HG03342 (cell line): Measurements from ENCODE around the gene CFAP100.

Experiments
- ATAC-seq: cut with Tn5 transposase; IDR thresholded peaks from one replicate; pipeline ENCODE4 v1.9.1; 2021; ENCODE audit warnings: mild to moderate bottlenecking, moderate library complexity; ENCODE audit not compliant: unreplicated experiment

CFAP100 gene

DNA sequence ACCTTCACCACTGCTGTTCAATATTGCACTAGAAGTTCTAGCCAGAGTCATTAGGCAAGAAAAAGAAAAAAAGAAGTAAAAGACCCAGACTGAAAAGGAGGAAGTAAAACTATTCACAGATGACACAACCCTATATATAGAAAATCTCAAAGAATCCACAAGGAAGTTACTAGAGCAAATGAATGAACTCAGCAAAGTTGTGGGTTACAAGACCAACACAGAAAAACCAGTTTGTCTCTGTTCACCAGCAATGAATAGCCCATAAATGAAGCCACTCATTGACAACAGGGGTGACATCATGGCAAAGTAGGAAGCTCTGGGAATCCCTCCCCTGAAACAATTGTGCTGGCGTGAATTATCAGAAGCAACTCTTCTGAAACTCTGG, 4.6 kb downstream of the CFAP100 start:
- ATAC-seq: peak; percentile 57

- no peak for ATAC-seq
Observed at GRCh38 chr3:126399756-126400155, 5.0 kb downstream of the CFAP100 start.

- no peak for ATAC-seq
Observed at GRCh38 chr3:126401611-126402160, 7.0 kb downstream of the CFAP100 start.

GRCh38 chr3:126402178-126402577, 7.5 kb downstream of the CFAP100 start:
- ATAC-seq: no peak

DNA sequence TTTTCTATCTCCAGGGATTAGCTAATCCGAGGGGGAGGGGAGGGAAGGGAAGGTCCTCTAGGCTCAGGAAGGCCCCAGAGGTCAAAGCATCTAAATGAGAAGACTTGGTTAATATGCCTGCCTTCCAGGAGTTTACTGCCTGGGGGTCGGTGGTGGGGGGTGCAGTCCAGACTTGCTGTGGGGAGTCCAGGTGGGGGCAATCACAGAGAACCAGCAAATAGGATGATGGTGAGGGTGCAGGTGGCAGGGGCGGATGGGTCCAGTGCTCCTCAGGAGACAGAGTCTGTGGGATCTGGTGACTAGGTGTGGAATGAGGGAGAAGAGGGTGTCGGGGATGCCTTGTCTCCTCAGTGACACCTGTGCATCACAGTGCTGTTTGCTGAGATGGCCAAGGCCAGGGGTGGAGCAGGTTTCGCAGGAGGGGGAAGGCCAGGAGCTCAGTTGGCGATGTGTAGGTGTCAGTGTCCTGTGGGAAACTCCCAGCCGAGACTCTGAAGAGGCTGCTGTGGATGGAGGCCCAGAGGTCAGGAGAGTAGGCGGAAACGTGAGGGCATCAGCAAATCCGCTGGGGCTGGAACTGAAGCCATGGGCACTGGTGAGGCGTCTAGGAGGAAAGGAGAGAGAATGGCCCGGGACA, 8.1 kb downstream of the CFAP100 start:
- no peak for ATAC-seq

DNA sequence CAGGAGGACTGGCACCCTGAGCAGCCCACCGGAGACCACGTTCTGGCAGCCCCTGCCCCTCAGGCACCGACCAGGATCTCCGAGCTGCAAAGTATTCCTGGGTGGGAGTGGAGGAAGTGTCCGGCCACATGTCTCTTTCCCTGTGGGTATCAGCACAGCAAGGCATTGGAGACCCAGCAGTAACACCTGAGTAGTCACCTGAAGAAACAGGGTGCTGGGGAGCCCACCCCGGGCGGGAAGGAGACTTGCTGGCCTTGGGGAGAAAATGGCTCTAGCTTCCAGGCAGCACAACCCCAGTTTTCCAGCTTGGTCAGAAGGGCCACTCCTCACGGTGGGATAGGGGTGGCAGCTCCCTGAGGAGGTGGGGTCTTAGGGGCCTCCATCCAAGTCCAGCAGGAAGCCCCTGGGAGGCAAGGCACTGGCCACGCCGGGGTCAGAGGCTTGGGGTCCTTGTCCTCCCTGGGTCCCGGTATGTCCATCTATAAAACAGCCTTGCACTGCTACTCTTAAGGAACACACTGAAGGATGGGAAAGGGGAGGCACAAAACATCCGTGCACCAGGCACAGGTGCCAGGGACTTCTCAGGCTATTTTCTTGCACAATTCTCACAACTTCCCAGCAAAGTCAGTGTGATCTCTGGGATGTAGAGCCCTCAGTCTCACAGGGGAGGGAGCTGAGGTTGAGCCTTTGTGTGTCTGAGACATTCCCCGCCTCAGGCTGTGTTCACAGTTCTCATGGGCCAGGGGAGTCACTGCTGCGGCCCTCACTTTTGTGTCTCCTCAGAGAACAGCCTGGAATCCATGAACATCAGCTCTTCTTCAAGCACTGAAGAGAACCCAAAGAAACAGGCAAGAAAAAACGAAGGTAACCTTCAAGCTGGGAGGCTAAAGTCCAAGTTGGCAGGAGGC, 11.9 kb downstream of the CFAP100 start:
- ATAC-seq: no peak

DNA sequence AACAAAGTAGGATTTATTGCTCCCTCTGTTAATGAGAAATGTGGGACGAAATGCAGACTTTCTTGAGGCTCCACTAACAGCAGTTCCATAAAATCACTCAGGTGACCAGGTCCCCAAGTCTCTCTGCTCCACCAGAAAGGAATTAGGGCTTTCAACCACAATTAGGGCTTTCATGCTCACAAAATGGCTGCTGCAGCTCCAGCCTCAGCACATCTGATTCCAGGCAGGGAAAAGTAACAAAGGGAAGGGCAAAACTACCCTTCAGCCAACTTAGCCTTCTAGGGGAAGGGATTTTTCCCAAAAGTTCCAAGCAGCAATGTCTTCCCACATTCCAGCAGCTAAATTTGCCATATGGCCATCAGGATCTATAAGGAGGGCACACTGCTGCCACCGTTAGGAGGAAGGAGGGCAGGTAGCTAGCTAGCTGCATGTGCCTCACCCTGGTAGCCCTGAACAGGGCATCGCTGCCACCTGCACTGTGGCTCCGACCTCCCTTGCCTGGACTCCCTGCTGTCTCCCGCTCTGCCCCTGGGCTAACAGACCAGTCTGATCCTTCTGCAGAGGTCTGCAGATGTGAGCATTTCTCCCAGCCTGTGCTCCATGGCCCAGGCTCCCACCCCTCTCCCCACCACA, 12.8 kb downstream of the CFAP100 start:
- no peak for ATAC-seq

GRCh38 chr3:126408099-126408498, 13.4 kb downstream of the CFAP100 start:
- no peak for ATAC-seq

GRCh38 chr3:126412841-126413692, 18.4 kb downstream of the CFAP100 start:
- no peak for ATAC-seq

DNA sequence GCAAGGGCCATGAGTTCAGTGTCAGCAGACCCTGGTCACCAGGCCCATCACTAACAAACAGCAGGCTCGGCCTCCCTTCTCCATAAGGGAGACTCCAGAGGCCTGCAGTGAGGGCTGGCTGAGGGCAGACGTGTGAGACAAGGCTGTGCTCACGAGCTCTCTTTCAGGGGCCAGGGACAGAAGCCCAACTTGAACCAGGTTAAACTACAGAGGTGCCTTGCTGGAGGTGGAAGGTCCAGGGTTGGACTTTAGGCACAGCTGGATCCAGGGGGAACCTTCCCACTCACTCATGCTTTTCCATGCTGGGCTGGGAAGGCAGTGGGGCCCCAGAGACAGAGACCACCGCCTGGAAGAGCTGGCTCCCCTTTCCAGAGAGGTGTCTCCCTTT, 19.0 kb downstream of the CFAP100 start:
- no peak for ATAC-seq

DNA sequence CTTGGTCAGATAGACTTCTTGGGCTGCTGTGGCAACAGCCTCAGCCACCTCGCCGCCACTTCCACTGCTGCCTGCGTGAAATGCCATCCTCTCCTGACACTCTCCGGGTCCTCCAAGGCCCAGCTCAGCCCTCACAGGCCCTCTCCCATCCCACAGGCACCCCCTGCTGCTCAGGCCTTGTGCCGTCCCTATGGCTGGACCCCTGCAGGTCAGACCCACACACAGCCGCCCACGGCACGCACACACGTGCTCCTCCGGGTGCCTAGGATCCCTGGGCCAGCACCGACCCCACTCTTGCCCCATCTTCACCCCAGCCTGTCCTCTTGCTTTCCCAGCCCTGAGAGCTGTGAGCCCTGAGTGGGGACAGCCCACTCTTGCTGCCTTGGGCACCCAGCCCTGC, 19.7 kb downstream of the CFAP100 start:
- no peak for ATAC-seq

GRCh38 chr3:126414961-126415660, 20.4 kb downstream of the CFAP100 start:
- no peak for ATAC-seq

GRCh38 chr3:126415661-126416591, 21.2 kb downstream of the CFAP100 start:
- ATAC-seq: no peak

DNA sequence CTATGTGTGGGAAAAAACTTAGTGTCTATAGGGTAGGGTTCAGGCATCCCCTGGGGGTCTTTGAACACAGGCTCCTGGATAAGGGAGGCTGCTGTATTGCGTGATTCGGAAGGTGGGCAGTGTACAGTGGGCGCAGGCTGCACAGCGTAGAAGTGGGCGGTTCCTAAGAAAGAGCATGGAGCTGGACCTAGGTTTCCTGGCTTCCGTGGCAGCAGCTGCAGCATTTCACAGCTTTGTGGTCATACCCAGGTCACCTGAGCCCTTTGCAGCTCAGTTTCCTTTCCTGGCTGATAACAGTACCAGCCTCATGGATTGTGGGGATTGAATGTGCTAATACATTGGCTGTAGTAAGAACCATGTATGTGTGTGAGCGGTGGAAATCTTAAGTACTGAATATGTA, 22.2 kb downstream of the CFAP100 start:
- no peak for ATAC-seq

- no peak for ATAC-seq
Observed at GRCh38 chr3:126417515-126417914, 22.8 kb downstream of the CFAP100 start.

DNA sequence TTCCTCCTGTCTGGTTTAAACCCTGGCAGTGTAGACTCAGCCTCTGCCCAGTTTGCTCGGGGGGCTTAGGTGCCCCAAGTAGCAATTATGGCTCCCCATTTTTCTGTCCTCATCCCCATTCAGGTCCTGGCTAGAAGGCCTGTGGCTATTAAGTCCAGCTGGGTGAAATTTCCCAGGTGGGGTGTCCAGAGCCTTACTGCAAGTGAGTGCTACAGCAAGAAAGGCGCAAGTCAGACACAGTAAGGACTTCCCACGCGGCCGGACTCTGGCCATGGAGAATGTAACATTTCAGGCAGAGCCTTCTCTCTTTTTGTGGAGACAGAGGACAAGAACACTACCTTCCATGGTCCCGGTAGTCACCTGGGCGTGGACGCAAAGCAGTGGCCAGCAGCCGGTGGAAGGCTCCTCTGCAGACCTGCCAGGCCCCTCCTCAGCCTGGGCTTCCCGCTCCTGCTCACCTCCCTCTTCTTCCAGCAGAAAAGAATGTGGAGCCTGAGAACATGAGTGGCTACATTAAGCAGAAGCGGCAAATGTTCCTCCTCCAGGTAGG, 23.3 kb downstream of the CFAP100 start:
- no peak for ATAC-seq

DNA sequence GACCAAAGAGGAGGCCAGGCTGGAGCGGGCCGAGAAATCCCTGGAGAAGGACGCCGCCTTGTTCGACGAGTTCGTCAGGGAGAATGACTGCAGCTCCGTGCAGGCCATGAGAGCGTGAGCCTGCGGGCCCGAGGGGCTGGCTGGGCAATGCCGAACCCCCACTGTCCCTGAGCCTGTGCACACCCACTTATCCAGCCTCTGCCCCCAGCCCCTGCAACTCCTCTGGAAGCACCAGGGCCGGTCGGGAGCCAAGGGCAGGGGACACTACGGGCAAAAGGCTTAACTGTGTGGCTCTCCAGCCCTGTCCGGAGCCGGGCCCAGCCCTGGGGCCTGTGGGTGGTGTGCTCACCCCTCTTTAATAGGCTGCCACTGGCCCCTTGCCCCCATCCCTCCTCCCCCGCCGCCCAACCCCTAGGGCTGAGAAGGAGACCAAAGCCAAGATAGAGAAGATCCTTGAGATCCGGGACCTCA, 24.0 kb downstream of the CFAP100 start:
- ATAC-seq: no peak

- ATAC-seq: no peak
Observed at GRCh38 chr3:126419151-126419703, 24.5 kb downstream of the CFAP100 start.
